Liver (tissue), 9 donors: ENCODE data around the gene SLC7A6OS. TPM values are rescaled to one million over a fixed set of nuclear protein-coding genes. Genes with fewer than 3 reads are reported as not detected.

Source experiments
- DNase-seq: peaks from one replicate; pipeline ENCODE4 v3.0.0-alpha.2; 2017; ENCODE audit warnings: low spot score
- H3K27ac ChIP-seq, 2 donors: one replicate each; pipeline ENCODE4 v1.7.0; 2013; ENCODE audit warnings: inconsistent platforms in 2 of 2, low read length in 2 of 2, control low read depth in 1 of 2, low read depth in 1 of 2, mild to moderate bottlenecking in 1 of 2
- H3K27me3 ChIP-seq, 4 donors: one replicate each; pipeline versions ENCODE4 v1.6.1 to v1.7.0; 2013; ENCODE audit warnings: low read length in 3 of 4, inconsistent platforms in 1 of 4, mild to moderate bottlenecking in 1 of 4, moderate library complexity in 1 of 4; ENCODE audit not compliant: control insufficient read depth in 4 of 4, insufficient read depth in 4 of 4
- H3K36me3 ChIP-seq, 4 donors: one replicate each; pipeline versions ENCODE4 v1.6.1 to v1.7.0; 2013; ENCODE audit warnings: low read length in 3 of 4, mild to moderate bottlenecking in 3 of 4, low read depth in 1 of 4, moderate library complexity in 1 of 4; ENCODE audit not compliant: control insufficient read depth in 4 of 4, insufficient read depth in 3 of 4
- H3K4me1 ChIP-seq, 4 donors: one replicate each; pipeline versions ENCODE4 v1.6.1 to v1.7.0; 2013; ENCODE audit warnings: low read length in 3 of 4, mild to moderate bottlenecking in 3 of 4, moderate library complexity in 1 of 4; ENCODE audit not compliant: control insufficient read depth in 4 of 4, insufficient read depth in 4 of 4
- H3K4me3 ChIP-seq, 3 donors: one replicate each; pipeline versions ENCODE4 v1.6.1 to v1.7.0; 2013; ENCODE audit warnings: low read length in 3 of 3, control low read depth in 1 of 3, low read depth in 1 of 3, mild to moderate bottlenecking in 1 of 3
- H3K9ac ChIP-seq, 2 donors: one replicate each; pipeline ENCODE4 v1.7.0; 2013; ENCODE audit warnings: low read length in 2 of 2, mild to moderate bottlenecking in 2 of 2, moderate library complexity in 2 of 2, control low read depth in 1 of 2, low read depth in 1 of 2
- H3K9me3 ChIP-seq, 4 donors: one replicate each; pipeline versions ENCODE4 v1.6.1 to v1.7.0; 2013; ENCODE audit warnings: low read length in 3 of 4; ENCODE audit not compliant: control insufficient read depth in 4 of 4
- ATF3 ChIP-seq: IDR thresholded peaks from 2 replicates; pipeline ENCODE4 v1.6.1; 2016; ENCODE audit warnings: antibody characterized with exemption
- CTCF ChIP-seq: fragments of 150-350 bp; IDR thresholded peaks from 2 replicates; pipeline ENCODE4 v1.5.1; 2017; ENCODE audit warnings: improper control_type of control experiment, low read depth, low read length; ENCODE audit not compliant: missing input control
- EGR1 ChIP-seq, 2 donors: IDR thresholded peaks; 2 replicates each; pipeline ENCODE4 v1.6.1; 2016 to 2018; ENCODE audit warnings: antibody characterized with exemption in 2 of 2, low read depth in 2 of 2
- FOXA1 ChIP-seq: IDR thresholded peaks from 2 replicates; pipeline ENCODE4 v1.6.1; 2016; ENCODE audit warnings: antibody characterized with exemption
- FOXA2 ChIP-seq: IDR thresholded peaks from 2 replicates; pipeline ENCODE4 v1.6.1; 2016; ENCODE audit warnings: antibody characterized with exemption
- GABPA ChIP-seq, 2 donors: IDR thresholded peaks in 1 of 2; conservative IDR thresholded peaks in 1 of 2; 2 replicates each; pipeline ENCODE4 v1.6.1; 2016; ENCODE audit warnings: antibody characterized with exemption in 2 of 2, mild to moderate bottlenecking in 1 of 2, moderate library complexity in 1 of 2
- HNF4A ChIP-seq, 2 donors: conservative IDR thresholded peaks; 2 replicates each; pipeline ENCODE4 v1.6.1; 2016; ENCODE audit warnings: antibody characterized with exemption in 2 of 2, mild to moderate bottlenecking in 2 of 2
- HNF4G ChIP-seq: IDR thresholded peaks from 2 replicates; pipeline ENCODE4 v1.6.1; 2016; ENCODE audit warnings: antibody characterized with exemption
- JUND ChIP-seq, 2 donors: IDR thresholded peaks; 2 replicates each; pipeline ENCODE4 v1.6.1; 2016; ENCODE audit warnings: antibody characterized with exemption in 2 of 2
- MAX ChIP-seq: IDR thresholded peaks from 2 replicates; pipeline ENCODE4 v1.6.1; 2016; ENCODE audit warnings: antibody characterized with exemption
- NR2F2 ChIP-seq: IDR thresholded peaks from 2 replicates; pipeline ENCODE4 v1.6.1; 2016; ENCODE audit warnings: antibody characterized with exemption
- RAD21 ChIP-seq, 2 donors: IDR thresholded peaks; 2 replicates each; pipeline ENCODE4 v1.6.1; 2016; ENCODE audit warnings: antibody characterized with exemption in 2 of 2, mild to moderate bottlenecking in 2 of 2
- REST ChIP-seq: IDR thresholded peaks from 2 replicates; pipeline ENCODE4 v1.6.1; 2016; ENCODE audit warnings: antibody characterized with exemption, mild to moderate bottlenecking
- SP1 ChIP-seq: IDR thresholded peaks from 2 replicates; pipeline ENCODE4 v1.6.1; 2018; ENCODE audit warnings: antibody characterized with exemption, mild to moderate bottlenecking
- TAF1 ChIP-seq: conservative IDR thresholded peaks from 2 replicates; pipeline ENCODE4 v1.6.1; 2016; ENCODE audit warnings: antibody characterized with exemption, mild to moderate bottlenecking
- YY1 ChIP-seq: IDR thresholded peaks from 2 replicates; pipeline ENCODE4 v1.6.1; 2016; ENCODE audit warnings: antibody characterized with exemption, mild to moderate bottlenecking
- ZBTB33 ChIP-seq: IDR thresholded peaks from 2 replicates; pipeline ENCODE4 v1.6.1; 2016; ENCODE audit warnings: antibody characterized with exemption
- WGBS: extraction: QIAGEN DNeasy Blood & Tissue Kit; methylation state at CpG from one replicate; pipeline ENCODE4 v1.1.7; 2013; 5-methylcytosine and 5-hydroxymethylcytosine counted together
- polyA plus RNA-seq, 2 donors: library from polyadenylated mRNA; stranded (reverse) in 1 of 2; unstranded in 1 of 2; fragments of 200-250 nt in 1 of 2; fragments of >200 nt in 1 of 2; fragmentation: Nextera tagmentation in 1 of 2; extraction: Ambion mirVana in 1 of 2; gene quantifications; one replicate each; pipeline versions ENCODE4 v1.2.1 to v1.2.3, GENCODE V29; 2013 to 2015
- total RNA-seq, 2 donors: library from RNA; depleted of rRNA; stranded (reverse); fragments of >200 nt; gene quantifications; one replicate each; pipeline ENCODE4 v1.2.3, GENCODE V29; 2014
- donor health status: healthy.
- donor health status: healthy.
- donor health status: healthy.
- donor health status: healthy.
- donor health status: healthy.

The SLC7A6OS gene
- total and polyA plus RNA-seq, 4 donors = 2.6 to 8.3 (median 5.5) TPM

- no peak overlapping the region for H3K27ac ChIP-seq
- H3K9me3 ChIP-seq = no peaks in the 10 kb centered on the region
- no peaks in the 10 kb centered on the region for H3K27me3 ChIP-seq
- 96% methylated on average over 9 of the region's 9 CpGs for WGBS
- TF ChIP-seq JUND (IDR thresholded peaks at IDR 0.05) (no peak), ATF3 (no peak), TAF1 (no peak), ZBTB33 (no peak), CTCF (no peak), FOXA2 (no peak), YY1 (no peak), FOXA1 (no peak), REST (no peak), RAD21 (IDR thresholded peaks at IDR 0.05) (no peak), GABPA (IDR thresholded peaks at IDR 0.05 in 1 of 2, conservative IDR thresholded peaks at IDR 0.05 in 1 of 2) (no peak), HNF4A (conservative IDR thresholded peaks at IDR 0.05) (no peak), EGR1 (IDR thresholded peaks at IDR 0.05; ENCODE audit: low read depth in 2 of 2) (no peak)
- no peaks in the 10 kb centered on the region for H3K4me1 ChIP-seq
- no peak overlapping the region for H3K9ac ChIP-seq
- peaks cover 16 to 75% (median 34%) of the 10 kb centered on the region in 4 donors for H3K36me3 ChIP-seq
- DNase-seq = no peak
- H3K4me3 ChIP-seq = no peak overlapping the region
Observed at GRCh38 chr16:68354816-68355215, 44.1 kb upstream of the SLC7A6OS start.

GRCh38 chr16:68353366-68353765 is 42.6 kb upstream of the SLC7A6OS start:
- H3K36me3 ChIP-seq = peaks cover 20 to 84% (median 39%) of the 10 kb centered on the region in 4 donors

More at GRCh38 chr16:68353366-68353765, 42.6 kb upstream of the SLC7A6OS start:
- H3K4me1 ChIP-seq = no peaks in the 10 kb centered on the region
- no peak overlapping the region for H3K9ac ChIP-seq
- DNase-seq = no peak
- H3K27ac ChIP-seq = no peak overlapping the region
- 95% methylated on average over 13 of the region's 13 CpGs for WGBS
- H3K9me3 ChIP-seq = no peaks in the 10 kb centered on the region
- no peak overlapping the region for H3K4me3 ChIP-seq
- TF ChIP-seq MAX (no peak), EGR1 (IDR thresholded peaks at IDR 0.05; ENCODE audit: low read depth in 2 of 2) (no peak), HNF4G (no peak), JUND (IDR thresholded peaks at IDR 0.05) (no peak), NR2F2 (no peak), TAF1 (no peak), GABPA (IDR thresholded peaks at IDR 0.05 in 1 of 2, conservative IDR thresholded peaks at IDR 0.05 in 1 of 2) (no peak), FOXA1 (no peak), YY1 (no peak), CTCF (no peak), ATF3 (no peak), HNF4A (conservative IDR thresholded peaks at IDR 0.05) (no peak), RAD21 (IDR thresholded peaks at IDR 0.05) (no peak), SP1 (no peak)
- no peaks in the 10 kb centered on the region for H3K27me3 ChIP-seq
